HT-29 (cell line): ENCODE measurements around the gene ATP6V0A4. TPM values are rescaled to one million over a fixed set of nuclear protein-coding genes. Genes with fewer than 3 reads are reported as not detected.
A peak's percentile ranks its signal among the peaks of the same experiment; 100 is the strongest.
"Not testable (repeated sequence)": the region's sequence is repeated elsewhere in the genome, so short reads cannot be mapped to it uniquely, and the experiment has no call there.

Experiments used
- DNase-seq: peaks from one replicate; pipeline ENCODE4 v3.0.0-alpha.2; 2015; ENCODE audit warnings: low spot score
- total RNA-seq: library from RNA; depleted of rRNA; stranded (reverse); fragments of >200 nt; shearing (Covaris generic); gene quantifications from 2 replicates; pipeline ENCODE4 v1.2.3, GENCODE V29; 2014

Gene ATP6V0A4
- total RNA-seq, 1 experiment from 2014 or later = not detected

GRCh38 chr7:138804618-138805017 lies 6.6 kb upstream of the ATP6V0A4 start:
- DNase-seq = no peak

- DNase-seq = no peak
These were observed 4.7 kb upstream of the ATP6V0A4 start for GRCh38 chr7:138802706-138803105.

GRCh38 chr7:138801256-138801655 lies 3.3 kb upstream of the ATP6V0A4 start:
- no peak for DNase-seq

GRCh38 chr7:138799336-138800000 lies 1.5 kb upstream of the ATP6V0A4 start:
- DNase-seq = no peak

- no peak for DNase-seq
These were observed 840 bp upstream of the ATP6V0A4 start for GRCh38 chr7:138798836-138799235.

GRCh38 chr7:138797046-138797445 lies 950 bp downstream of the ATP6V0A4 start:
- DNase-seq = not testable (repeated sequence)

GRCh38 chr7:138796038-138796615 lies 1.9 kb downstream of the ATP6V0A4 start:
- DNase-seq = no peak

- peak; percentile 17 for DNase-seq
These were observed 12.2 kb downstream of the ATP6V0A4 start for GRCh38 chr7:138785587-138786437.

GRCh38 chr7:138784692-138785091 lies 13.3 kb downstream of the ATP6V0A4 start:
- DNase-seq = no peak

- no peak for DNase-seq
These were observed 17.0 kb downstream of the ATP6V0A4 start for GRCh38 chr7:138781004-138781403.

- peak; percentile 15 for DNase-seq
These were observed 21.7 kb downstream of the ATP6V0A4 start for GRCh38 chr7:138776166-138776833.

GRCh38 chr7:138773817-138774216 lies 24.2 kb downstream of the ATP6V0A4 start:
- peak; percentile 11 for DNase-seq

GRCh38 chr7:138773176-138773575 lies 24.8 kb downstream of the ATP6V0A4 start:
- no peak for DNase-seq

- DNase-seq = no peak
These were observed 27.1 kb downstream of the ATP6V0A4 start for GRCh38 chr7:138770904-138771303.

GRCh38 chr7:138768241-138768640 lies 29.8 kb downstream of the ATP6V0A4 start:
- DNase-seq = no peak

- no peak for DNase-seq
These were observed 41.3 kb downstream of the ATP6V0A4 start for GRCh38 chr7:138756591-138757242.

- DNase-seq = peak; percentile 2
These were observed 42.0 kb downstream of the ATP6V0A4 start for GRCh38 chr7:138755842-138756590.

GRCh38 chr7:138755331-138755747 lies 42.7 kb downstream of the ATP6V0A4 start:
- DNase-seq = peak; percentile 80

GRCh38 chr7:138753610-138754009 lies 44.4 kb downstream of the ATP6V0A4 start:
- DNase-seq = no peak

- DNase-seq = no peak
These were observed 44.9 kb downstream of the ATP6V0A4 start for GRCh38 chr7:138753150-138753518.
